IPS-NIHi7 (cell line): ENCODE data around the gene PNPLA7.

Experiments used
- DNase-seq: peaks from one replicate; pipeline ENCODE4 v3.0.0; 2012; ENCODE audit warnings: mixed read lengths; ENCODE audit errors: extremely low spot score

The PNPLA7 gene

DNA sequence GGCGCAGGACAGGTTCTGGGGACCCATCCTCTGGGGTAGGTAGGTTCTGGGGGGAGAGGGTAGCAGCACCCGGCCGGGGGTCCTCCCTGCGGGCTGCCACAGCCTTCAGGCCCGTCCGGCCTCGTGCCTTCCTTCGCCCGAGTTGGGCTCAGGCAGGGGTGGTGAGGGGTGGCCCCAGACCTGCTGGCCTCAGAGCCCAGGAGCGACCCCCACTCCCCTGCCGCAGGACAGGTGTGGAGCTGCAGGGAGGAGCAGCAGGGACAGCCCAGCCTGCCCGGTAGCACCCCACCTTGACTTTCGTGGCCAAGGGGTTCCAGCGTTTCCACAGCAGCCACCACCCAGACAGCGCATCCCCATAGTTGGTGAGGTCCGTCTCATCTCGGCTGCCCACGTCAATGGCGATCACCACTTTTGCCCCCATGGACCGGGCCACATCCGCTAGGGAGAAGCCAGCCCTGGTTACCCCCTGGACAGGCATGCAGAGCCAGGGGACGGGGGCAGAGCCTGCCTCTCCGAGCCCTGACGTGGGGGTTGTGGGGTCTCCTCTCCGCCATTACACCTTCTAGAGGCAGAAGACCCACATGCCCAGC lies 87.7 kb downstream of the PNPLA7 start:
- DNase-seq: no peak

DNA sequence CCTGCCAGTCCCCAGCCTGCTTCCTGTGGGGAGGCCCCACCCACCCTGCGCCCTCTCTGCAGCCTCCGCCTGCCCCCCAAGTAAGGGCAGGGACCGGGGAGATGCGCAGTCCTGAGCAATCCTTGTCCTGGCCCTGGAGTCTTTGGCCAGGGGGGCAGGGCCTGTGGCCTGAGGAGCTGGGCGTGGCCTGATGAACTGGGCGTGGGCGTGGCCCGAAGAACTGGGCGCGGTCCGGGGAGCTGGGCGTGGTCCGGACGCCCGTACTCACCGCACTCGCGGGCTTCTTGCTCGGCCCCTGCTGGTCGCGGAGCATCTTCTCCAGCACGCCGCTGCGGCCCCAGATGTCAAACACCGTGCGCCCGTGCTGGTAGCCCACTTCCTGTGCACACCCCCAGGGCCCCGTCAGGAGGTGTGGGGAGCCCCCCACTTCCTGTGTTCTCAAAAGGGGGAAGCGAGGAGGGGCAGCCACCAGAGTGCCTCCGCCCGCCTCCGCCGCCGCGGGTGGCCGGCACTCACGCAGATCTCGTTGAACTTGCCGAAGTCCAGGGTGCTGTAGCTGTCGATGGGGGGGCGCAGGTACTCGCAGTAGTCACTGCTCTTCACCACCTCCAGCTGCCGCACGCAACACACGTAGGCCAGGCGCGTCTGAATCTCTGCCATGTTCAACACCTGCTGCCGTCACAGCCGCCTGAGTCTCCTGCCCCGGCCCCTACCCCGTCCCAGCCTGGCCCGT lies 88.4 kb downstream of the PNPLA7 start:
- DNase-seq: peak; percentile 96

DNA sequence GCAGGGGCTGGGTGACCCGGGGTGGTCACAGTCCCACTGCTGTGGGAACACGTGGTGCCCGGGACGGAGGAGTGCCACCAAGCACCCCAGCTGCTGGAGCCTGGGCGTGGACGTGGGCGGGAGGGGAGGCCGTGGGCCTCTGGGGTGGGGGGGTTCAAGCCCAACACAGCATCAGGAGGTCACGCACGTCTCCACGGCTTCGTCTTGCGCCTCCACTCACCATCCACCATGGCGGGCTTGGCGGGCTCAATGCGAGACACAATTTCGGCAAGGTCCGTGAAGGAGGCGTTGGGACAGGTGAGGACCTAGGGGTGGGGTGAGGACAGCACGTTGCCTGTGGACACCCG lies 88.9 kb downstream of the PNPLA7 start:
- no peak for DNase-seq

DNA sequence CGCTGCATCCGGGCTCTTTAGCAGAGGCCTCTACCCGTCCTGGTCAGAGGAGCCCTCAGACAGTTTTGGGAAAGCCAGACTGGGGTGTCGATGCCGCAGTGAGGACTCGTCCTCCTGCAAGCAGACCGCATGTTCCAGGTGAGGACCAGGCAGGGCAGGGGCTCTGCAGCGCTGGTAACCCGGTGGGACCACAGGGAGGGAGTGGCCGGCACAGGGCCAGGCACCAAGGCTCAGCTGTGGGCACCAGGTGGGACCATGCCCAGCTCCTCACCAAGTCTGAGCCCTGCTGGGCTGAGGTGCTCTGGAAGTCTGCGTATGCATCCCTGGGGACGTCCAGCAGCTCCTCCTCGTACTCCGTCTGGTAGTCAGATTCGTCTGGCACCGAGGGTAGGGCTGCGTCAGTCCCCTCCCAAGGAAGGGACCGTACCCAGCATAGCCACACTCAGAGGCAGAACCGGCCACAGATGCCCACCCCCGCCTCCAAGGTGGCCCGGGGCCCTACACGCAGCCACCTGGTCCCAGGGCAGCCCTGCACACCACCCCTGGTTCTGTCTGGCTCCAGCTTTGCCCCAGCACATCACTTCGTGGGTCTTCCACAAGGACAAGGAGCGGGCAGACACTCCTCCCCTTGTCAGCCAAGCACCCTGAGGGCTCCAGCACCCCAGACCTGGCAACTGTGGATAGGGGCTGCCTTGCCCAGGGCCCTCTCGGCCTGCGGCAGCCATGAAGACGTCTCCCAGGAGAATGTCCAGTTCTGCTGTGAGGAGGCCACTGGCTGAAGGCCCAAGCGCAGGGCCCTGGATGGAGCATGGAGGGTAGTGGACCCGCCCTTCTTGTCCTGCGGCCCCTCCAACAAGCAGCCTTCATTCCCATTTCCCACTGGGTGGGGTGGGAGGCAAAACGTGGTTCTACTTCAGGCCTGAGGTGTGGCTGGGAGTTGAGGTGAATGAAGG lies 89.6 kb downstream of the PNPLA7 start:
- no peak for DNase-seq

DNA sequence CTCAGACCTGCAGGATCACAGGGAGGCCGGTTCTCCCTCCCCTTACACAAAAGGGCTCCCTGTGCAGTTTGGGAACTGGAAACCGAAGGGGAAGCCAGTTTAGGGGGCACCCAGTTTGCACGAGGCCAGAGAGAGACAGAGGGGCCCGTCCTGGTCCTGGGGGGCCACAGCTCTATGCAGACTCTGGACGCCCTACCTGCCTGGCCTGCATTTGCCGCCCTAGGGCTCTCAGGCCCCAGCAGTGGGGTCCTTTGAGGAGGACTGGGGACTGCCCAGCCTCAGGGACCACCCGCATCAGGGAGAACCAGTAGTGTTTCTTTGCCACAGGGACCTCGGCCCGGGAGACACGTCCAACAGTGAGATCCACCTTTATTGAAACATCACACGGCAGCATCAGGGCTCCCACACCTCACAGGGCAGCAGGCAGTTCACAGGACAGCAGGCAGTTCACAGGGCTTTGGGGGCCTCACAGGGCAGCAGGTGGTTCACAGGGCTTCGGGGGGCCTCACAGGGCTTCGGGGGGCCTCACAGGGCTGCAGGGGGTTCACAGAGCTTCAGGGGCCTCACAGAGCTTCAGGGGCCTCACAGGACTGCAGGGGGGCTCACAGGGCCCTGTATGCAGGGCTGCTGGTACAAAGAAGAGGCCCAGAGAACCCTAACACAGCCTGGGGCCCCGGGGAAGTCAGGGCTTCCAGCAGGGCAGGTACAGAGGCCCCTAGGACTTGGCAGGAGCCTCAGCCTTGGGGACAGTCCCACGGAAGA lies 90.4 kb downstream of the PNPLA7 start:
- no peak for DNase-seq

DNA sequence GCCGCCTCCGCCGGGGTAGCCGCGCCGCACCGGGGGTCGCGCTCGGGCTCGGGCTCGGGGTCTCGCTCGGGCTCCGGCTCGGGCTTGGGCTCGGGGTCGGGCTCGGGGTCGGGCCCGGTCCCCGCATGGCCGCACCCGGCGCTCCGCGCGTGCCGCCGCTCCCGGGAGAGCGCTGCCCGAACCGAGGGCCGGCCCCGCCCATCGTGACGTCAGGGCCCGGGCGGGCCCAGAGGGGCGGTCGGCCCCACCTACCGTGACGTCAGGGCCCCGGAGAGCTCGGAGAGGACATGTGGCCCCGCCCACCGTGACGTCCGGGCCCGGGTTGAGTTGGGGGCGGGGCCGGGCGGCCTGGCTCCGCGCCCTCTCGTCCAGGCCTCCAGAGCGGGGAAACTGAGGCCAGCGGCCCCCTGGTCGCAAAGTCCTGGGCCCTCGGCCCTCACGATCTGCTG lies 91.0 kb downstream of the PNPLA7 start, which contains the start of gene NSMF:
TSS of gene NSMF (minus strand) at position 183 of the 449 bp plus-strand sequence. CDS start 232 bp downstream, outside the sequence.
- DNase-seq: peak; percentile 100

DNA sequence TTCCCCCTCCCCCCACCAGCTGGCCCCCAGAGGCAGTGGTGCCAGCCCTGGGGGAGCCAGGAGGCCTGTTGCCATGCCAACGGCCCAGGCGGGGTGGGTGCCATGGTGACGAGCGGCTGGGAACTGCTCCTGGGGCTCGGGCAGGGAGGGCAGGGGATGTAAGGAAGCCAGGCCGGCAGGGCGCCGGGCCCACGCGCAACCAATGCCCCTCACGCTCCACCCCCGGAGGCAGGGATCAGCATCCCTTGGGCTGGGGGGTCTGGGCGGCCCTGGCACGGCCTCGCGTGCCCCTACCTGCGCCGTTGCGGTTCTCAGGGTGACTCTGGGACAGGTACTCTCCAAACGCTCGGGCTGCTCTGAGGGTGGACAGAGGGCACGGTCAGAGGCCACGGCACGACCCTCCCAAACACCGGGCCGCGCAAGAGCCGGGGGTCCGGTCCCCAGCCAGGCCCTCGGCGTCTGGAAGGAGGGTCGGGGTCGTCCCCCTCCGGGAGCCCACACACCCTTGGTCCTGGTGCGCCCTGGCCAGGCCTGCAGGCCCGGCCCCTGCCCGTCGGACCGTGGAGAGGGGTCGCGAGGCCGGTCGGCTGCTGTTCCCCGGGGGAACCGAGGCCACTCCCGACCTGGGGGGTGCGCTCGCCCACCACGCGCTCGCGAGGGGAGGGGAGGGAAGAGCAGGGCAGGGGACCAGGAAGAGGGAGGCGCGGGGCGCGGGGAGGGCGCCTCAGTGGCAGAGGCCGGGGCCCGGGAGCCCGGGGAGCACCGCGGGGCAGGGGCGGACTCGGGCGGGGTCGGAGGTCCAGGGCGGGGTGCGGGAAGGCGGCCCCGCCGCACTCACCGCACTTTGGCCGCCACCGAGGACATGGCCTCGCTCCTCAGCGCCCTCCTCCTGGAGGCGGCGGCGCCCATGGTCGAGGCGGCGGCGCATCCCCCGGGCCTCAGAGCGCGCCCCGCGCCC lies 91.7 kb downstream of the PNPLA7 start:
- no peak for DNase-seq

DNA sequence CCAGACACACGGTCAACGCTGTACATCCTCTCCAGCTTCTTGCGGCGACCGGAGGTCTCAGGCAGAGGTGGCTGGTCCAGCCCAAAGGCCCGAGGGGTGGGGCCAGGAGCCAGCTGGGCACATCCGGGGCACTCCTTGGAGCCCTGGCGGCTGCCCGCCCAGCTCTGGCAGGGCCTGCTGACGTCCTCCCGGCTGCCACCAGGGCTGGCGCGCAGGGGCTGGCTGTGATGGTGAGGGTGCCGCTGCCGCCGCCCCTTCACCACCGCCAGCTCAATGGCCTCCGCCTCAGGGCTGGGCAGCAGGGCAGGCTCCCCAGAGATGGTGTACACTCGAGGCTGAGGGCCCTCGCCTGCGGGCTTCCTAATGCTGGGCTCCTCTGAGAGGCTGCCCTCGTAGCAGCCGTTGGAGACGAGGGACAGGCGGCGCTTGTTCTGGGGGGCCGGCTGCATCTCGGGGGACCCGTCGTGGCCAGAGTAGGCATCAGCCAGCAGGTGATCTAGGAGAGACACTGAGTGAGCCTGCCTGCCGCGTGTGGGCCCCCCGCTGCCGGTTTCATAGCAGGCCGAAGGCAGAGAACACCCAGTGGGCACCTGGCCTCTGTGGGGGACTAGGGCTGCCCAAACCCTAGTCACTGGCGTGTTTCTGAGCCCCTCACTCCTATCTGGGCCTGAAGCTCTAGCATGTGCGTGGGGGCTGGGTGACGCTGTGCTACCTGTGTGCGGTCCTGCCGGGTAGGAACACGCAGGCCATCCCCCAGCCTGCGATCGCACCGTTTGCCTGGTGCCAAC lies 92.6 kb downstream of the PNPLA7 start:
- DNase-seq: no peak

DNA sequence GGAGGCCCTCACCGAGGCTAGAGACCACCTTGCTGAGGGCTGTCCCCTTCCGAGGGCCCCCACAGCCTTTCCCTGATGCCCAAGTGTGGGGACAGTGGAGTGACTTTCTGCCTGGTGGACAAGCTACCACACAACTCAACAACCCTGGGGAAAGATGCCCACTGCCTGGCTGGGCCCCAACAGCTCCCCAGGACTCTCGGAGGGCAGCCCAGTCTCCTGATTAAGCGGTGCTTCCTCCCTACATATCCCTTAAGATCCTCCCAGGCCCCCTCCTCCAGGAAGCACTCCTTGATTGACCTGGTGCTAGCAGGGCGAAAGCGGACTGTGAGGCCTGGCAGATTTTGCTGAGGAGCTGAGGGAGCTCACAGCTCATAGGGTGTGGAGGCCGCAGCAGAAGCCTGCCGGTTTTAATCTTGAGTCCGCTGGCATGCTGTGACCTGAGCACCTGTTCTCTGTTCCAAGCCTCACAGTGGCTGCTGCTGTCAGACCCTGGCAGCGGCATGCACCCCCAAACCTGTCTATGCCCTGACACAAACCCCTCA lies 93.3 kb downstream of the PNPLA7 start:
- no peak for DNase-seq

DNA sequence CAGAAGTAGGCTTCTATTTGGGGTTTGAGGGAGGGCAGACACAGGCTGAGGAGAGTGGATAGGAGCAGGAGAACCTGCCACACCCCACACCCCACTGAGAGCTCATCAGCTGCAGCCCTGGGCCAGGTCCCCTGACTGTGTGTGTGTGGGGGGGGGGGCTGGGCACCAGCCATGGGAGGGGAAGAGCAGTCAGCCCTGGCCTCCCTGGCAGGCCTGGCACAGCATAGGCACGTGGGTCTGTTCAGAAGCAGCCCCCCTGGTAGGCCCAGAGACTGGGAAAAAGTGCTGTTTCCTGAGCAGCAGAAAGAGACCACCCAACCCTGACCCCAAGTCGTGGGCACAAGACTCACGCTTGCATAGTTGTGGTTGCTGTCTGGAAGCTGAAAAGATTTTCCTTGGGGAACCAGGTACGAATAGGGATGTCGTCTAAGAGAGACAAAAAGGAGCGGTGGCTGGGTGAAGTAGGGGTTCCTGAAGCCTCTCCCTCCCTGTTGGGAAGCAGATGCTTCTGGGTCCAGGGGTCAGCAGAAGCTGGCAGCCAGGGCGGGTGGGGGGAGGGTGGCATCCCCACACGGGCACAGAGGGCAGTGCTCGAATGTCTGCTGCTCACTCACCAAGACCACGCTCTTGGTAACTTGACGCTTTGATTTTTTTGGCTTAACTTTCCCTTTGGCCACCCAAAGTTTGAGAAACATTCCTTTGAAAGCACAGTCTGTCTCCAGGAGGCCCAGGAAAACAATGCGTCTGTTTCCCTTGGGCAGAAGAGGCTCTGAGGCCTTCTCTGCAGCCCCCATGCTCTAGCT lies 93.9 kb downstream of the PNPLA7 start:
- DNase-seq: no peak

DNA sequence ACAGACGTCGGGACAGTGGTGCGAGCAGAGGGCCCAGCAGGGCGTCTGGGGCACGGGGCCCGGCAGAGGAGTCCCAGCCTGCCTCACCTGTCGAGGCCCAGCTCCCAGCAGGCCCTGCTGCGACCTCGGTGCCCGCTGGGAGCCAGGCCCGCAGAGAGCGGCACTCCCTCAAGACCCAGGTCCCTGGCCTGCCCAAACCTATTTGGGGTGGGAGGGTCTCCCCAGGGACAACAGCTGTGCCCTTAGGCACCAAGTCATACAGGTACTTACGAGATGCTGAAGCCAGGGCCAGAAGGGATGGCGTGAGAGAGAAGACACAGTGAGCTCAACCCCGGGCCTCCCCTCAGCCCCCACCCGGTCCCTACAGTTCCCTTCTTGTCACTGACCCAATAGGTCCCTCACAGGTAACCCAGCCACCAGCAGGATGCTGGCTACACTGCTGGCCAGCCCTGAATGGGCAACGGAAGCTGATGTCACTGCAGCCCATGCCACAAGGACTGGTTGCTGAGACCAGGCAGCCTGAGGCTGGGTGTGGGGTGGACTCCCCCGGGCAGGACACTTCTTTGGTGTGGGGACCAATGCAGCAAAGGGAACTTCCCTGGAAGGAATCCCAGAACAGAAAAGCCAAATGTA lies 94.7 kb downstream of the PNPLA7 start:
- DNase-seq: no peak

DNA sequence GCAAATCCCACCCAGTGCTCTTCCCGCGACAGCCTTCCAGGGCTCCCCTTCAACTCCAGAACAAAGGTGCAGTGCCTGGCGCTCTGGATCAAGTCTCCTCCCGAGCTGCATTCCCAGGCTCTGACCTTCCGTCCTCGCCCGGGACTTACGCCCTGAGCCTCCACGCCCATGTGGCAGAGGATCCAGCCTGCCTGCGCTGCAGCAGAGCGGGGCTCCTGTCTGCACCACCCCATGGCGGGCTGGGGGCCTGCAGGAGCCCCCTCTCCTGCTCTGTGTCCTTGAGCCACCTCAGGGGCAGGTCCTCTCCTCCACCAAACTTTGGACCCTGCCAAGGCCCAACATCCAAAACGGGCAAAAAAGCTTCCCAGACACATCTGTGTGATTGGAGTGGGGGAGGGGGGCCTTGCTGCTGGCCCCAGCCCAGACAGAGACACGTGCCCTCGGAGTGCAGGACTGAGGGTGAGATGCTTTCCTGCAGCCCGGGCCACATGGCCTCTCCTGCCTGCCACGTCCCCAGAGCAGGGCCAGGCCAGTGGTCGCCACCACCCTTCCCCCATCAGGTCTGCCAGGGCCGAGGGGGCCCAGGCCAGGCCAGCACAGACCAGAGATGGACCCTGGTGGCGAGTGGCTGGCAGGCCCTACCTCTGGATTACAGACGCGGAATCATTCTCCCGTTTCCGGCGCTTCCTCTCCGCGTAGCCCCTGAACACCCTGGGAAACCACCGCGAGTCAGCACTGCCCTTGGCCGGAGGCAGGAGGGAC lies 95.4 kb downstream of the PNPLA7 start:
- DNase-seq: peak; percentile 40

DNA sequence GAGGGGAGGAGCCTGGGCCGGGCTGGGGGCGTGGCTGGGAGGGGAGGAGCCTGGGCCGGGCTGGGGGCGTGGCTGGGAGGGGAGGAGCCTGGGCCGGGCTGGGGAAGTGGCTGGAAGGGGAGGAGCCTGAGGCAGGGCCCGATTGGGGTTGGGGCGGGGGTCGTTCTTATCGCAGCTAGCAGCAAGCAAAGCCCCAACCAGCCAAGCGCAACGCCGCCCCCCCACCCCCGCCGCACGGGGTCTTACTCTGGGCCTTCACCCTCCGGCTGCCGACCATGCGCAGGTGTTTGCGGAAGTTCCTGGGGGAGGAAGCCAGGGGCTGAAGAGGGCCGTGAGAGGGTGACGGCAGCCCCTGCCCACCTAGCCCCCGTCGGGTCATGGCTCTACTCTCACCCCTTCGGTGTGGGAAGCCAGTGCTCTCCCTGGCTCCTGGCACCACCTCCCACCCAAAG lies 96.0 kb downstream of the PNPLA7 start:
- DNase-seq: peak; percentile 75

DNA sequence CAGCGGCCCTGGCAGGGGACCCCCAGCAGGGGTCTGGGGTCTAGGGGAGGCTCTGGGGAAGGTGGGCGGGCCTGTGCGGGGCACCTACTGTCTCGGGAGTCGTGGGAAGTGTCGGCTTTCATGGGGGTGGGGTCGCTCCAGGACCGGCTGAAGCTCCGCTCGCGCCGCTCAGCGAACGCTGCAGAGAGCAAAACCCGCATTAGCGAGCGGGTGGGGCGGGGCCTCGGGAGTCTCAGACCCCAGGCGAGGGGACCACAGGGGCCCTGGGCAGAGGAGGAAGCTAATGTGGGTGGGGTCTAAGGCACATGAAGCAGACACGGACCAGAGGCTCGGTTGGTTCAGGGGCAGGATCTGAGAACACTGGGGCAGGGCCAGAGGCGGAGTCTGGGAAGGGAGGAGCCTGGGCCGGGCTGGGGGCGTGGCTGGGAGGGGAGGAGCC lies 96.5 kb downstream of the PNPLA7 start:
- DNase-seq: peak; percentile 95

DNA sequence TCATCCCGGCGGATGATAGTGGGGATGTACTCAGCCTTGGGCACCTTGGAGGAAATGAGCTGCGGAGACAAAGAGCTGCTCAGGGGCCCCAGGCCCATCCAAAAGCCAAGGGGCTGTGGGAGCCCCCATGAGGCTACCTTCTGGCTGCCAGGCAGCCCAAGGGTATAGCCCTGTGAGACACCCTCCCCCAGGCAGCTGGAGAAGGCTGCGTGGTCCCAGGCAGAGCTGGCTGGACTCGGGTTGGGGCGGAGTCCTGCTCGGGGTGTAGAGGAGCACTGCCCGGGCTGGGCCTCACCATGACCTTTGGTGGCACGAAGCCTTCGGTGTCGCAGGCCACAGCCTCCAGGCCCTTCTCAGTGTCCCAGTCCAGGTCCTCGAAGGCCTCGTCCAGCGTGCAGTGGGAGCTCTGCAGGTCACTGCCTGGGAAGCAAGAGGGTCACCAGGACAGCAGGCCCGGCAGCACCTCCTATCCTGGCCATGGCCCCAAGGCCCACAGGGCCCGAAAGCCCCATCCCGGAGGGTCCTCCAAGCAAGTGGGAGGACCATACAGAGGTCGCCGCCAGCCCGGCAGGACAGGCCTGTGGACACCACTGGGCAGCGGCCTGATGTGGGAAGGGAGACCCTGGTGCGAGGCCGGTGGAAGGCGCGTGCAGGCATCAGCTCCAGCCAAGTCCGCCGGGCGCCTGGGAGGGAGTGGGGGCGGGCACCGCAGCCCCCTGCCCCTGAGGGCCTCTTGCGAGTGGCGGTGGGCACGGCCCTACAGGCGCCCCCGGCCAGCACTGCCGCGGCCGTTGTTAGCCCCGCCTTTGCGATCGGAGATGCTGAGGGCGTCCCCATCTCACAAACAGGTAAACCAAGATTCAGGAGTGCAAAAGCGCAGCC lies 97.2 kb downstream of the PNPLA7 start:
- DNase-seq: no peak
